Kidney (tissue), 14 donors: ENCODE measurements around the gene CTF1. TPM values are rescaled to one million over a fixed set of nuclear protein-coding genes. Genes with fewer than 3 reads are reported as not detected.
A peak's percentile ranks its signal among the peaks of the same experiment; 100 is the strongest.

Experiments
- DNase-seq, 5 donors: peaks; one replicate each; pipeline ENCODE4 v3.0.0-alpha.2; 2013 to 2020
- FAIRE-seq: peaks from 2 replicates; lab custom pipeline; 2012; peaks lifted over from hg19 to GRCh38; lab: Jason Lieb, UNC
- H3K27ac ChIP-seq, 2 donors: one replicate each; pipeline ENCODE4 v1.7.0; 2013; ENCODE audit warnings: low read depth in 2 of 2, low read length in 2 of 2, inconsistent platforms in 1 of 2
- H3K27me3 ChIP-seq: one replicate; pipeline ENCODE4 v1.7.1; 2013; ENCODE audit warnings: low read length, inconsistent platforms; ENCODE audit not compliant: control insufficient read depth, insufficient read depth
- H3K36me3 ChIP-seq, 3 donors: one replicate each; pipeline versions ENCODE4 v1.7.0 to v1.7.1; 2013; ENCODE audit warnings: low read length in 3 of 3, control low read depth in 1 of 3, inconsistent platforms in 1 of 3; ENCODE audit not compliant: insufficient read depth in 3 of 3, control insufficient read depth in 2 of 3
- H3K4me1 ChIP-seq, 3 donors: one replicate each; pipeline versions ENCODE4 v1.7.0 to v1.7.1; 2013; ENCODE audit warnings: low read length in 3 of 3, inconsistent platforms in 1 of 3, low read depth in 1 of 3; ENCODE audit not compliant: control insufficient read depth in 2 of 3, insufficient read depth in 2 of 3
- H3K4me3 ChIP-seq, 3 donors: one replicate each; pipeline versions ENCODE4 v1.7.0 to v1.8.1; 2013; ENCODE audit warnings: low read length in 3 of 3, control low read depth in 1 of 3, inconsistent platforms in 1 of 3
- H3K9ac ChIP-seq, 3 donors: one replicate each; pipeline versions ENCODE4 v1.7.0 to v1.7.1; 2013; ENCODE audit warnings: low read length in 3 of 3, control low read depth in 1 of 3, inconsistent platforms in 1 of 3
- H3K9me3 ChIP-seq, 3 donors: one replicate each; pipeline versions ENCODE4 v1.7.0 to v1.7.1; 2013; ENCODE audit warnings: low read length in 3 of 3, control low read depth in 1 of 3, inconsistent platforms in 1 of 3; ENCODE audit not compliant: control insufficient read depth in 2 of 3, insufficient read depth in 1 of 3
- intact Hi-C: fragments of 100-400 bp; cut with DNase I; formaldehyde crosslinking; loops from one replicate; pipeline ENCODE4 v1.11.1; 2022
- polyA plus RNA-seq: library from polyadenylated mRNA; stranded (reverse); fragments of 350-450 nt; fragmentation: Illumina TruSeq; extraction: RNeasy Lipid Tissue Mini Kit (QIAGEN cat#74804); gene quantifications from one replicate; pipeline ENCODE4 v1.2.3, GENCODE V29; 2014; ENCODE audit warnings: low read depth, low replicate concordance; ENCODE audit not compliant: insufficient read depth
- total RNA-seq: library from RNA; stranded (reverse); fragmentation: NEBNext Ultra II Directional; extraction: Animal tissue kit (Norgen Biotek cat#: 25700); gene quantifications from one replicate; pipeline ENCODE4 v1.2.1, GENCODE V29; 2021
- TF ChIP-seq, protein P1 (sequence below): IDR thresholded peaks from 3 replicates; pipeline ENCODE4 v1.5.1; 2012; ENCODE audit warnings: mild to moderate bottlenecking, moderate library complexity, borderline replicate concordance; ENCODE audit not compliant: insufficient read depth; ENCODE audit errors: extremely low read depth
- donor health status: control.
- donor health status: control.
- donor health status: control.
- donor health status: control.
- donor health status: control.
- donor health status: DM: yes; HTN: yes; CAD: no.
- donor health status: Normal renal cell carcinoma (clear cell type).

Gene CTF1
- total and polyA plus RNA-seq, 2 donors from 2014 or later: 7.3 to 13.0 TPM

DNA sequence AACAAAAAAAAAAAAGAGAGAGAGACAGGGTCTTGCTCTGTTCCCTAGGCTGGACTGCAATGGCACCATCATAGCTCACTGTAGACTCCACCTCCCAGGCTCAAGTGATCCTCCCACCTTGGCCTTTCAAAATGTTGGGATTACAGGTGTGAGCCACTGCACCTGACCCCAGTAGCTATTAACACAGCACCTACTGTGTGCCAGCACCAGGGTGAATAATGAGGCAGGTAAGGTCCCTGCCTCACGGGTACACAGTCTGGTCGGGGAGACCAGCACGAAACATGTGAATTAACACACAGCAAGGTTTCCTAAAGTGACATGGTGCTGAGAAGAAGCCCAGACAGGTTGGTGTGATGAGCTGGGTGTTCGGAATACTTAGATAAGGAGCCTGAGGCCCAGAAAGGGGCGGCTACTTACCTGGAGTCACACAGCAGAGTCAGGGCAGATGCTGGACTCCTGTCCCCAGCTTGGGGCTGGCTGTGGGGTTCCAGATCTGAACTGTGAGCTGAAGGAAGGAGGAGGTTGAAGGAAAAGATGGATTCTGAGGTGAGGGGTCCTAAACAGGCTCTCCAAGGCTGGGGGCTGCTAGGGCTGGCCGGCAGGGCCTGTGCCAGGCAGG is 16.5 kb downstream of the CTF1 start:
- TF ChIP-seq, protein P1, sequence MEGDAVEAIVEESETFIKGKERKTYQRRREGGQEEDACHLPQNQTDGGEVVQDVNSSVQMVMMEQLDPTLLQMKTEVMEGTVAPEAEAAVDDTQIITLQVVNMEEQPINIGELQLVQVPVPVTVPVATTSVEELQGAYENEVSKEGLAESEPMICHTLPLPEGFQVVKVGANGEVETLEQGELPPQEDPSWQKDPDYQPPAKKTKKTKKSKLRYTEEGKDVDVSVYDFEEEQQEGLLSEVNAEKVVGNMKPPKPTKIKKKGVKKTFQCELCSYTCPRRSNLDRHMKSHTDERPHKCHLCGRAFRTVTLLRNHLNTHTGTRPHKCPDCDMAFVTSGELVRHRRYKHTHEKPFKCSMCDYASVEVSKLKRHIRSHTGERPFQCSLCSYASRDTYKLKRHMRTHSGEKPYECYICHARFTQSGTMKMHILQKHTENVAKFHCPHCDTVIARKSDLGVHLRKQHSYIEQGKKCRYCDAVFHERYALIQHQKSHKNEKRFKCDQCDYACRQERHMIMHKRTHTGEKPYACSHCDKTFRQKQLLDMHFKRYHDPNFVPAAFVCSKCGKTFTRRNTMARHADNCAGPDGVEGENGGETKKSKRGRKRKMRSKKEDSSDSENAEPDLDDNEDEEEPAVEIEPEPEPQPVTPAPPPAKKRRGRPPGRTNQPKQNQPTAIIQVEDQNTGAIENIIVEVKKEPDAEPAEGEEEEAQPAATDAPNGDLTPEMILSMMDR: no peak
- H3K4me3 ChIP-seq: no peak overlapping the region
- no peak overlapping the region for H3K9ac ChIP-seq
- intact Hi-C loops: no loop called here
- H3K27me3 ChIP-seq: no peaks in the 10 kb centered on the region
- H3K27ac ChIP-seq: no peak overlapping the region
- H3K36me3 ChIP-seq: no peaks in the 10 kb centered on the region
- FAIRE-seq: no peak
- H3K9me3 ChIP-seq: no peaks in the 10 kb centered on the region
- no peak for DNase-seq
- H3K4me1 ChIP-seq: no peaks in the 10 kb centered on the region

DNA sequence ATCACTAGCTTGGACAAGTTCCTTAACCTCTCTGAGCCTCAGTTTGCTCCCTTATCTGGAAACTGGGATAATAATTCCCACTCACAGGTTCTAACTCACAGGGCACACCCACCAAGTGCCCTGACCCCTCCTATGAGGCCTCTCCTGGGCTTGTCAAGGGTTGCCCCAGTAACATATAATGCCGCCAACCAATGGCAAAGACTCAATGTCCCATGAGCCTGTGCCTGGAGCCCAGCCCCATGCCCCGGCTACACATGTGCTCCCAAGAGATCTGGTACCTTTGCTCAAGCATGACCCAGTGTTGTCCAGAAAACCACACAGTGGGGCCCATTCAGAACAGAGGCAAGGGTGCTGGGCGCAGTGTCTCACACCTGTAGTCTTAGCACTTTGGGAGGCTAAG is 18.4 kb downstream of the CTF1 start:
- H3K9ac ChIP-seq: no peak overlapping the region
- intact Hi-C loops: no loop called here
- TF ChIP-seq, protein P1: no peak
- H3K36me3 ChIP-seq: no peaks in the 10 kb centered on the region
- H3K4me1 ChIP-seq: no peaks in the 10 kb centered on the region
- H3K27ac ChIP-seq: no peak overlapping the region
- no peak overlapping the region for H3K4me3 ChIP-seq
- H3K27me3 ChIP-seq: no peaks in the 10 kb centered on the region
- no peaks in the 10 kb centered on the region for H3K9me3 ChIP-seq
- FAIRE-seq (no peak), DNase-seq (peak in 1 of 5 donors; percentile 38)

DNA sequence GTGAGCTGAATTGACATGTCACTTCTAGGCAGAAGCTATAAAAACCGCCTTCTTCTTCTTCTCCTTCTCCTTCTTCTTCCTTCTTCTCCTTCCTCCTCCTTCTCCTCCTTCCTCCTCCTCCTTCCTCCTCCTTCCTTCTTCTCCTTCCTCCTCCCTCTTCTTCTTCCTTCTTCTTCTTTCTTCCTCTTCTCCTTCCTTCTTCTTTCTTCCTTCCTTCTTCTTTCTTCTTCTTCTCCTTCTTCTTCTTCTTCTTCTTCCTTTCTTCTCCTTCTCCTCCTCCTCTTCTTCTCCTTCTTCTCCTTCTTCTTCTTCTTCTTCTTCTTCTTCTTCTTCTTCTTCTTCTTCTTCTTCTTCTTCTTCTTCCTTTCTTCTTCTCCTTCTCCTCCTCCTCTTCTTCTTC is 22.2 kb downstream of the CTF1 start:
- H3K9me3 ChIP-seq: no peaks in the 10 kb centered on the region
- H3K9ac ChIP-seq: no peak overlapping the region
- FAIRE-seq (no peak), DNase-seq (no peak)
- peaks cover 0 to 2% (median 0%) of the 10 kb centered on the region in 3 donors for H3K4me1 ChIP-seq
- no peak overlapping the region for H3K27ac ChIP-seq
- H3K27me3 ChIP-seq: no peaks in the 10 kb centered on the region
- H3K36me3 ChIP-seq: no peaks in the 10 kb centered on the region
- intact Hi-C loops: no loop called here
- TF ChIP-seq, protein P1: no peak
- no peak overlapping the region for H3K4me3 ChIP-seq

DNA sequence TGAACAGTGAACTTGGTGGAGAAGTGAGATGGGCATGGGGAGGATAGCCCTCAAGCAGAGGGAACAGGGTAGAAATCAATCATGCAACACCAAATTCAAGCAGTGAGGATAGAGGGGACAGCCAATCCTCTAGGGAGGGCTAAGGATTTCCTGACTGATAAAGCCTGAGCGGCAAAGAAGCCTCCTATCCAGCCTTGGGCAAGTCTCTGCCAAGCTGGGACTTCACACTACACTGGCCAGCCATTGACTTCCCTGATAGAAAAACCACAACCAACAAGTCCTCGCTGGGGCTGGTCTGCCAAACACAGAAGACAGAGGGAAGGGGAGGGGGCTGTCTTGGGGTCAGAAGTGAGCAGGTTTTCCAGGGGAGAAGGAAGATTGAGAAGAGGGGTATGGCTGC is 24.5 kb downstream of the CTF1 start:
- Histone ChIP-seq H3K9me3 (no peaks in the 10 kb centered on the region), H3K36me3 (no peaks in the 10 kb centered on the region), H3K9ac (no peak overlapping the region), H3K4me3 (no peak overlapping the region), H3K4me1 (peaks cover 0 to 4% (median 2%) of the 10 kb centered on the region in 3 donors), H3K27me3 (no peaks in the 10 kb centered on the region), H3K27ac (no peak overlapping the region)
- no peak for FAIRE-seq
- TF ChIP-seq, protein P1: no peak
- DNase-seq: peak in 1 of 5 donors; percentile 15
- intact Hi-C loops: no loop called here
